SIG-M5 treated with dmso at 0.1 percent for 504 hours (cell line): ENCODE data around the gene DMD.

Source experiments
- DNase-seq: peaks from one replicate; lab custom pipeline; 2025; ENCODE audit not compliant: unreplicated experiment; lab: John Stamatoyannopoulos, UW

Gene DMD

DNA sequence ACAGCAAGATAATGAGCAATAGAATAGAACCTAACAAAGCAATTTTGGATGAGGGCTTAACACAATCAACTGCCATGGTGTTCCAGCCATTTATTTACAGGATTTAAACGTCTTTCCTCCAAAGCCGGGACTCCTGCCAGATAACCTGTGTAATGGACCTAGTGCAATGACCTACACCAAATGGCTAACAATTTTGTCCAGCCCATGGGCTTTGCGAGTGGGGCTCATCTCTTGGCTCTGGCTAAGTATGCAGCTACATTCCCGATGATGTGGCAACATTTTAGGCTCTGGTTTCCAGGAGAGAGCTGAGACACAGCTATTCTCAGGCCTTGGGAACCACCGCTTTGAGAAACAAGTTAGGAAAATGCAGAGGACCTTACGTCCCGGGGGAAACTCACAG is 1317.2 kb downstream of the DMD start:
- DNase-seq: no peak

DNA sequence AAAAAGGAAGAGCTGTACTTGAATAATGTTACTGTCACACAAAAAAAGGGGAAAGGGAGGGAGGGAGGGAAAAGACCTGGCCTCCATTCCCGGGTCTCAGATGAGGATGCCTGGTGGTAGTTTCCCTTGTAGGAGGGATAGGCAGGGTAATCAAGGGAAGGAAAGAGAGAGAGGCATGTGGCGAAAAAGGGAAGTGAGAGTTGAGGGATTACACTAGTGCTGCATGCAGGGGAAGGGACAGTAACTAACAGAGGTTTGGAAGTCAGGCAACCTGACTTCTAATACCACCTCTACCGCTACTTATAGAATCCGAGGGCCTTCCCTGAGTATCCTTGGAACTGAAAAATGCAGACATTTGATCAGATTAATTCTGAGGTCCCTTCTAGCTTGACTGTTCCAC is 1317.8 kb downstream of the DMD start:
- DNase-seq: peak; percentile 2

DNA sequence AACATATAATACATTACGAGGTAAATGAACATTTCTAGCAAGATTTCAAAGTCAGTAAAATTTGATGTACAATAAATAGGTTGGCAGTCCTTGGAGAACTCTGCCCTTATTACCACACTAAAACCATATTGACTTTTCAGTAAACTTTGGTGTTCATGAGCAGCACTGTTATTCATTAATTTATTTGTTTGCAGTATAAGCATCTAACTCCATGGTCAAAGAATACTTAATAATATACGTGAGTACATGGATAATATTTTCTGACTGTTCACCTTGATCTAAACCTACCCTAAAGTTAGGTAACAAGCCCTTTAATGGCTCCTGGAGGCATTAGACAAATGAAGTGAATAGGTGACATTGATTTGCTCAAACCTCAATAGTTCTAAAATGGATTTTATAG is 1322.3 kb downstream of the DMD start:
- no peak for DNase-seq

DNA sequence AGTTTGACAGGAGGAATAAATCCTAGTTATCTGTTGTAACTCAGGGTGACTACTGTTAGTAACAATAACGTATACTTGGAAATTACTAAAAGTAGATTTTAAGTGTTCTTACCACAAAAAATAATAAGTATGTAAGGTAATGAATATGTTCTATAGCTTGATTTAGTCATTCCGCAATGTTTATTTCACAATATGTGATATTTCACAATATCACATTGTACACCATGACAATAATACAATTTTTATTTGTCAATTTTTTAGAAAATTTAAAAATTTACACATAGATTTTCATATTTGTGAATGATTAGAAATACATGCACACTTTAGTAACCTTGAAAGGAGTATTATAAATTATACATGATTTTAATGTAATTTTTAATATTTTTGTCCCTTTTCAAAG is 1326.8 kb downstream of the DMD start:
- DNase-seq: no peak

DNA sequence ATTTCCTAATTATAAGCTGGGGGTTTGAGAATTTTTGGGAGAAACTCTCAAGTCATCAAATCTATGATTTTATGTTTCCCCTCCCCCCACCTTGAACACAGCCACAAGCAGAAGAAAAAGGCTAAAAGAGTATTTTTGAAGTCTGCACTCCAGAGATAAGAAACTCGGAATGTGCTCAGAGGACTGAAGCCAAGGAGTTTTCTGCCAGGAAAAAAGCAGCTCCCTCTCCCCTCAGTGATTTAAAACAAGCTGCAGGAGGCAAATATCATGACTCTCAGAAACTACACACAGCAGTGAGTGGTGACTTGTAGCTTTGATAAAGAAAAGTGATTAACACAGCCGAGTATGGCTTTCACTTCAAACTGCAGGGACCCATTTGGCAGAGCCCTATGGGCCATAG is 1339.3 kb downstream of the DMD start:
- DNase-seq: no peak

DNA sequence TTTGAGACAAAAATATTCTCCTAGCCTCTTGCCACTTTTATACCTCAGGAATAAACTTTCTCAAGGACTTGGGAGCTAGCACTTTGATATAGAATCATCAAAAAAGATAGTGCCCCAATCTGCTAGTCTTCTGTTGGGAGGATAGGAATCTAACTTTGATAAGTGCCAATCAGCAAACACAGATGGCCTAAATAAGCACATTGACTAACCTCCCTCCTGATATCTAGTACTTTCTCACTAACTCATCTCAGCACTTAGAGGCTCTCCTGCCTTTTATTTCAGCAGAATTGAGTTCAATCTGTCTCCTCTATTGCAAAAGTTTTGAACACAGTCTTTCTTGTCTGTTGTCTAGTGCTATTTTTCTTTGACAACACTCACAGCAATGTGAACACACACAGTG is 1341.1 kb downstream of the DMD start:
- no peak for DNase-seq

DNA sequence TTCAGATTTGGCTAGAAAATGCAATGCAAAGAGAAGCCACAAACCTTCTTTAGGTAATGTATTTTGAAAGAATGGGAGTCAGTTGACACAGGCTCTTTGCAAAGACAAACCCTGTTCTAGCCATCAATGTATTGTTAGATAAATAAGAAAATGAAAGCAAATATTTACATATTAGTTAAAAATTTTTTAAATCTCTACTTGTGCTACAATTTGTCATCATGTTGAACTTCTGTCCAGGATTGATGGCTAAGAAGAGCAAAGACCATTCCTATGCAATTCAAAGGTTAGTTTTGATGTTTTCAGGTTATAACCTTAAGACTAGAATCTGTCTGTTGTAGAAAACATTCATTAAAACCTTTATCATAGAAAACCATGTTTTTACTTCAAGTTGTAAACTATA is 1350.7 kb downstream of the DMD start:
- DNase-seq: no peak

DNA sequence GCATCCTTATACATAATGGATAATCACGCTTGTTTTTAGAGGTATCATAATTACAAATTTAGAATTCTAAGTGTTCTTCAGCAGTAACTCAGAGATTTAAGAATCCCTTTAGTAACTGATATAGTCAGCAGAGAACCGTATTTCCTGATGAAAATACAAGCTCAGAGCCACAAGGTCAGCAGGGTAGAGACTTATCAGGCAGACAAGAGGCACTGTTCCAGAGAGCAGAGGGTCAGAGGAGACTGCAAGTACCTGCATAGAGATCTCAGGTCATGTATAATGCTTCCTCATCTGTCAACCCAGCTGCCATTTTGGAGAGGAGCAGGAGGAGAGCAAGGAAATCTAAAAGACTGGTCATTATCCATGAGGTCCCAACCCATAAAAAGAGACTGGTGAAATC is 1352.4 kb downstream of the DMD start:
- no peak for DNase-seq

DNA sequence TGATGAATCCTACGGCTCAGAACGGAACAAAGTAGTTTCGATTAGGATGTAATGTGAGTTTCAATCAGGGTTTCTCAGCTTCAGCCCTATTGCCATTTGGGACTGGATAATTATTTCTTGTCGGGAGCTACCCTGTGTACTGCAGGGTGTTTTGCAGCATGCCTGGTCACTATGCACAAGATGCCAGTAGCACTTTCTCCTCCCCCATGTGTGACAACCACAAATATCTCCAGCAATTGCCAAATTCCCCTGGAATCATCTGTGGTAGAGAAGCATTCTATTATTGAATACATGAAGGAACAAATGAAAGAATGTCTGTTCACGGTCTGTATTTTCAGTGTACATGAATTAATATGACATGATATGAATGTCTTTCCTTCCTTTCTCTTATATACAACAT is 1356.6 kb downstream of the DMD start:
- no peak for DNase-seq

DNA sequence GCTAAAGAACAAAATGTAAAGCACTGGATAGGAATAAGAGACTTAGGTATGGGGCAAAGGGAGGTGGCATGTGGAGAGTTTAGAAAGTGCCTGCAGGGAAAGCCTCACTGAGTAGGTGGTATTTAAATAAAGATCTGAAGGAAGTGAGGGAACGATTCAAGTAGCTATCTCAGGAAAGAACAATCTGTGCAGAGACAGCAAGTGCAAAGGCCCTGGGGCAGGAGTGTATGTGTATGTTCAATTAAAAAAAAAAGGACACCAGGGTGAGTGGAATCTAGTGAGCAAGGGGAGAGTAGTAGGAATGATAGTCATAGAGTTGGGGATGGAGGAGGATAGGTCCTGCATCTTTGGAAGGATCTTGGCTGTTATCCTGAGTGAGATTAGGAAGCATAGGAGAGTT is 1359.6 kb downstream of the DMD start:
- no peak for DNase-seq

DNA sequence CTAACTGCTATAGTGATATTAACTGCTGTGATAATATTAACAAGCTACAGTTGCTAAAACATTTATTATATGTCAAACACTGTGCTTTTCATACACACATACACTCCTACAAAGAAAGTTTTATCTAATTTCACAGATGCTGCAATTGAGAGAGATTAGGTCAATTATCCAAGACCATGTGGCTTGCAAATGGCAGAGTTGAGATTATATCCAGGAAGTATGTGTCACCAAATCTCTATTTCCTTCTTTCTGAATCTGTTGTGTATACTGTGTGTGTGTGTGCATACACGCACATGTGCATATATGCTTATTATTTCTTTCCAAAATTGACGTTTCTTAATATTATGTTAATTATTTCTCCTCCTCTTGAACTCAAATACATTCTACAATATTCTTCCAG is 1363.6 kb downstream of the DMD start:
- no peak for DNase-seq

DNA sequence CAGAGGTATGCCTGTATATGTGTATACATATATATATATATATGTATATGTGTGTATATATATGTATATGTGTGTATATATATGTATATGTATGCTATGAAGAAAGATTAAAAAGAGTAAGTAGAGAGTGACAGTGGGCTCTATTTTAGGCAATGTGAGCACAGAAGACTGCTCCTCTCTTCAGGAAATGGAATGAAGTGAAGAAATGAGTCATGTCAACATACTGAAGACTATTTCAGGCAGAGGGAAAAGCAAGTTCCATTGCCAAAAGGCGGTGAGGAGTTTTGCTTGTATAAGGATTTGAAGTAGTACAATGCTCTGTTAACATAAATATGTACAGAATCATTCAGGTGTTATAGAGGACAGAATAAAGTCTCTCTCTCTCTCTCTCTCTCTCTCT is 1366.3 kb downstream of the DMD start:
- no peak for DNase-seq

DNA sequence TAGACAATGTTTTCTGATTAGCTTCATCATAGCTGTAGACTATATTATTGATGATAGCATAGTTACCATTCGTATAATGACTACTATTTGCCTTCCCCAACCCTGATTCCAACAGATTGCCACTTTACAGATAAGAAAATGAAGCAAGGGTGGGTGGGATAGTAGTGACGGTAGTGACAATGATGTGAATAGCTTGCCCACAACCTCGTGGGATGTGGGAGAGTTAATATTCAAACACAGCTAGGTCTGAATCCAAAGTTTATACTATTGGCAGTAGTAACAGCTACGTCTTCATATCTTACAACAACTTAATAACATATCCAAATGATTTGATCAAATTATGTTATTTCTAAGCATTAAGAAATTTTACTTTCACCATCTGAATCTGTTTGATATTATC is 1372.7 kb downstream of the DMD start:
- no peak for DNase-seq

DNA sequence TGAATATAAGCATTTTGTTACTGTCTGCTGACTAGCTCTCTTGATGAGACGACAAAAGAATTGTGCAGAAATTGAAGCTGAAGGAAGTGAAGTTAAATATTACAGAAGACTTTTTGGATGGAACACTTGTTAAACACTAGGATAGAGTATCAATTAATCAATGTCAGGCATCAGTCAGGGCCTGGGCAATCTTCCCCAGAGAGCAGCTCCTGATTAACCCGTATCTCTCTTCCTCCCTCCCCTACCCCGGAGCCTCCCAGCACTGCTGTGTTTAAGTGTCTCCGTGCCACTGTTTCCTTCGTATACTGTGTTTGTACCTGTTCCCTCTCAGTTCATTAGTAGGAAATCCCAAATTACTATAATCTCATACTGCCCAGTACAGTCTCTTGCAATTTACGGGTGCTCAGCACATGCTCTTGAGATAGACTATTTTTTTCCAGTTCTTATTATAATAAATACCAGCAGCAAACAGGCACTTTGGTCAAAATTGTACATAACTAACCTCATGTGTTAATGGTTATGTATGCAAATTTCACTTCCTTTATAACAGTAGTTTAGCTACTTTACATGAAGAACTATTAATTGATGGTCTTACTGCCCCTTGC is 1373.8 kb downstream of the DMD start:
- no peak for DNase-seq

DNA sequence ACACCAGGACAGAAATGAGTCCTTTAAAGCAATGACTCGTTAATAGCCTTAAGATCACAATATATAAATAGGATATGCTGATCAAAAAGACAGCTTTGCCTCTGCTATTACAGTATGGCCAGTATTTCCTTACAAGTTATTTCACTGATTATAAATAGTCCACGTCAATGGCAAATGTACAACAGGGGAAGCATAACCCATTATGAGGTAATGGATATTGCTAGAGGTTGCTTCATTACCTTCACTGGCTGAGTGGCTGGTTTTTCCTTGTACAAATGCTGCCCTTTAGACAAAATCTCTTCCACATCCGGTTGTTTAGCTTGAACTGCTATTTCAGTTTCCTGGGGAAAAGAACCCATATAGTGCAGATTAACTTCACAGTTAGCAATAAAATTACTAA is 1374.9 kb downstream of the DMD start:
- no peak for DNase-seq

DNA sequence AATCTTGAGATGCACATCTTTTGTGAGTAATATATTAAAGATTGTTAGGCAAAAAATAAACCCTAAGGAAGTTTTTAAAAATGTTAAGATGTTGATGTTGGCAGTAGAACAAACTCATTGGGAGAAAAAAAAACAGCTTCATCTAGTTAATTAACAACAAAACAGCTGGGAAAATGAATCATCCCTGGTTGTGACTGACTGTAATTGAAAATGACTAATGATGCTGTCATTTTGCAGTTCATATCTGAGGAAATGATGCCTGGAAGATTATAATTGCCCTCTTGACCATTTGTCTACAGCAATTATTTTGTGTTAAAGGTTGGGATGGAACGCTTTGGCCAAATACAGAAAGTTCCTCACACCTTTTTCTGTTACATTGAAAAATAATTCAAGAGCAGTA is 1379.1 kb downstream of the DMD start:
- no peak for DNase-seq

DNA sequence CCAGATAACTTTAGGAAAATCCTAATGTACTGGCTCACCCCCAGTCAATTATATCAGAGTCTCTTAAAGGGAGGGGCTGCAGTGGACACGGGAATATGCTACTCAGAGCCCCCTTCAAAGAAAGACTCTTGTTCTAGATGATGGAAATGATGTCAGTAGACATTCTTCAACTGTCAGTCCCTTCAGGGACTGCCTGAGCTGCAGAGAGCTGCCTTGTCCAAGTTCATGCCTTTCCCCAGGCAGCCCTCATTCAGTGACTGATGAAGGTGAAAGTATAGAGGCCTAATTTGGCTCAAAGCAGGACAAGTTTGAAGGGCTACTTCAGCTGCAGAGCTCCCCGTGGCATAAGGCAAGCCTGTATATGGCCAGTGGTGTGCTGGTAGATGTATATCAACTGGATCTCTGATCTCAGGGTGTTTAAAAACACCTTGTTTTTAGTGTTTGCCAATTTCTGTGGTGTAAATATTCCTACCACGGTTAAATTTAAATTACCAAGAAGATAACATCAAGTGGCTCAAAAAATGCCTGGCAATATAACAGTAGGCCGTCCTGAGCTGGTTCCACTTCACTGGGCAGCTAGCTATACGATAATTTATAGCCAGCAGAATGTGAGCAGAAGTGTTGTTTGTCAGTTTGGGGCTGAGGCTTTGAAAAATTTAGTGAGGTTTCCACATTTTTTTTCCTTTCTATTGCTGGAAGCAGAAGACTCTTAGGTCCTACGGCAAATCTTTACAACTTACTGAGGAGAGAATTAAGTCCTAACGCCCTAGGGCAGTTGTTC is 1390.7 kb downstream of the DMD start:
- DNase-seq: no peak

DNA sequence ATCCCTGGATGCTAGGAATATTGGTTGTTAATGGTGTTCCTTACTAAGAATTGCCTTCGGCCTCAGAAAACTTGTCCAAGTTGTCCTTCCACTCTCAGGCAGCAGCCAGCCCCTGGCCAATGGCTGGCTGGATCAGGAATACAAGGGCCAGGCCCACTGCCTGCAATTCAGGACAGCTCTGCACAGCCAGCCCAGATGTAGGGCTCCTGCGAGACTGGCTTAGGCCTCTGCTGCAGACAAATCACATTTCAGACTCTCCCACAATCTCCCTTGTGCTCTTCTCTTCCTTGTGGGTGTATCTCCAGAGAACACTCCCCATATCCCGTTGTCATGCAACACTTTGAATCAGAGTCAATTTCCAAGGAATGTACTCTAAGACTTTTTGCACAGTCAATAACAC is 1391.9 kb downstream of the DMD start:
- DNase-seq: no peak

DNA sequence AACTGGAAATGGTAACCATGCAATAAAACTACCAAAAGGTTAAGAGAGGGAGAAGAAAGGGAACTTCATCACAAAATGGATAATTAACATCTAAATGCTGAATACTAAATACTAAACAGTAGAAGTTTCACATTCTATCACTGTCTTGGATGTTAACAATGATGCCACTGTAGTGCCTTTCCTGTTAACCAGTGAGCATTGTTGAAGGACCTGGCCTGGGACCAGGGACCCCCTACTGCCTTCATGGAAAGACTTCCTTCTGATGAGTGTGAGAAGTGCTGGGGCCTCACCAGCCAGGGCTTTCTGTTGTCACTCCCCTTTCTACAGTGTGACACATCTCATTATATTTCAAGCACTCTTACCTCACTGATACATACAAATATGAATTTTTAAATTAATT is 1400.2 kb downstream of the DMD start:
- DNase-seq: no peak

DNA sequence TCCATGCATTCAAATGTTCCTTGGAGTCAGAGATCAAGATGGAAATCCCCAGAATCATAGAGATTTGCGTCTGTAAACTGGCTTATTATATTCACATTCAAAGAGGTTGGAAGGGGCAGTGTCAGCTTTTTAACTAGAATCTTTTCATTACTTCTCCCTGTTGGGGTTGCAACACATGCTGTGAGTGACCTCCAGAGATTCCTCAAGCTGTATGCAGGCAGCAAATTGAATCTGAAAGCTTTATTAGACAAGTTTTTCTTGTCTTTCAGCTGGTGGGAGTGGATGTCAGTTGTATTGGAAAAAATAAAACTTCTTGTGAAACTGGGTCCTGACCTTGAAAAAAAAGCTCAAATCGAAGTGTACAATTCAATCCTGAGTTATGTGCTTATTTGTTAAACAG is 1403.0 kb downstream of the DMD start:
- no peak for DNase-seq

DNA sequence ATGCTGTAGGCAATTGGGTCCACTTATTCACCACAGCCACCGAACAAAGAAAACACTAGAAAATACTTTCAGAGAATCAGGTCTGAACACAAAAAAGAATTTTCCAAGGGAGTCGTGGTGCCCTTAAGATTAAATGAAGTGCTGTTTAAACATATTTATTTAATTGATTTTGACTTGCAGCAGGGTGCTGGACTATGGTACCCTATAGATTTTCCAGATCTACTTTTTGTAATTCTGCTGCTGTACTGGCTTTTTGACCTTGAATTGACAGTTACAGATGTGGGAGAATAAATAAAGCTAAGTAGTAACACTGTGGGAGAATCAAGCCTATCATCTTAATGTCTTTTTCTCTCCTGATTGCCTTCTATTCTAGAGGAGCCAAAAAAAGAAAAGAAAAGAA is 1404.2 kb downstream of the DMD start:
- DNase-seq: no peak

DNA sequence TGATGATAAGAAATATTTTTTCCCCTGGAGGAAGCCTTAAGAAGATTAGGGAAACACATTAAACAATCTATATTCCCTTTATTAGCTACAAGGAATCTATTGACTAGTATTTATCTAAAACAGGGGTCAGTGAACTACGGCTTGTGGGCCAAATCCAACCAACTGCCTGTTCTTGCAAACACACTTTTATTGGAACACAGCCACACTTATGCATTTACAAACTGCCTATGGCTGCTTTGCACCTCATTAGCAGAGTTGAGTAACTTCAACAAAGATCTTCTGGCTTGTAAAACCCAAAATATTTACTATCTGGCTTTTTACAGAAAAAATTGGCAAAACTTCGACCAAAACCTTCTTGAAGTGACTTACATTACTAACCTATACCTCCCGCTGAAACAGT is 1405.6 kb downstream of the DMD start:
- no peak for DNase-seq

DNA sequence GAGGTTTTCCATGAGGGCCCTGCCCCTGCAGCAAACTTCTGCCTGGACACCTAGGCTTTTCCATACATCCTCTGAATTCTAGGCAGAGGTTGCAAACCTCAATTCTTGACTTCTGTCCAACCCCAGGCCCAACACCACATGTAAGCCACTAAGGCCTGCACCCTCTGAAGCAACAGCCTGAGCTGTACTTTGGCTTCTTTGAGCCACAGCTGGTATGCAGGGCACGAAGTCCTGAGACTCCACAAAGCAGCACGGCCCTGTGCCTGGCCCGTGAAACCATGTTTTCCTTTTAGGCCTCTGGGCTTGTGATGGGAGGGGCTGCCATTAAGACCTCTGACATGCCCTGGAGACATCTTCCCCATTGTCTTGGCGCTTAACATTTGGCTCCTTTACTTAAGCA is 1411.1 kb downstream of the DMD start:
- no peak for DNase-seq
